SU-DHL-6 (cell line): ENCODE measurements around the gene SPRED2.

Experiments
- H2AFZ ChIP-seq: fragments of 200-600 bp; sonication (generic); 2 replicates; pipeline ENCODE4 v1.6.1; 2014; ENCODE audit warnings: low read depth, mild to moderate bottlenecking, moderate library complexity, mixed read lengths, antibody characterized with exemption, low read length; ENCODE audit not compliant: severe bottlenecking
- H3F3A ChIP-seq: fragments of 200-600 bp; shearing (Covaris generic); 2 replicates; pipeline ENCODE4 v1.6.0; 2016; ENCODE audit warnings: antibody characterized with exemption, mild to moderate bottlenecking; ENCODE audit not compliant: insufficient read depth
- H3K27ac ChIP-seq: fragments of 200-600 bp; sonication (generic); 2 replicates; pipeline ENCODE4 v1.5.1; 2016; ENCODE audit warnings: low read depth, mild to moderate bottlenecking, low read length, moderate library complexity, mixed read lengths
- H3K27me3 ChIP-seq: fragments of 200-600 bp; sonication (generic), shearing (Covaris generic); 2 replicates; pipeline ENCODE4 v1.6.0; 2014; ENCODE audit warnings: mild to moderate bottlenecking, low read length
- H3K36me3 ChIP-seq: fragments of 200-600 bp; sonication (generic); 2 replicates; pipeline ENCODE4 v1.6.1; 2014; ENCODE audit warnings: mild to moderate bottlenecking, low read length, mixed read lengths
- H3K4me2 ChIP-seq: fragments of 300-600, 200-600 bp; shearing (Covaris generic), sonication (generic); 2 replicates; pipeline ENCODE4 v1.6.0; 2014; ENCODE audit warnings: low read length, low read depth, mild to moderate bottlenecking; ENCODE audit not compliant: poor library complexity, severe bottlenecking
- H3K4me3 ChIP-seq: fragments of 200-600 bp; sonication (generic); 2 replicates; pipeline ENCODE4 v1.5.1; 2014; ENCODE audit warnings: antibody characterized with exemption, low read length, mild to moderate bottlenecking, mixed read lengths; ENCODE audit not compliant: insufficient read depth, poor library complexity, severe bottlenecking
- H3K79me2 ChIP-seq: fragments of 200-600 bp; sonication (generic); 2 replicates; pipeline ENCODE4 v1.6.1; 2014; ENCODE audit warnings: mild to moderate bottlenecking, low read length, moderate library complexity; ENCODE audit not compliant: insufficient read depth
- H3K9ac ChIP-seq: fragments of 200-600 bp; sonication (generic); 2 replicates; pipeline ENCODE4 v1.7.0; 2014; ENCODE audit warnings: mild to moderate bottlenecking, low read length
- H3K9me2 ChIP-seq: fragments of 200-600 bp; sonication (generic); replicated peaks from 2 replicates; pipeline ENCODE4 v1.6.1; 2014; ENCODE audit warnings: low read length; ENCODE audit not compliant: insufficient read depth
- H3K9me3 ChIP-seq: fragments of 200-600 bp; sonication (generic); 2 replicates; pipeline ENCODE4 v1.6.1; 2014; ENCODE audit warnings: low read length, mixed read lengths; ENCODE audit not compliant: insufficient read depth
- H4K20me1 ChIP-seq: fragments of 200-600 bp; sonication (generic); 2 replicates; pipeline ENCODE4 v1.6.1; 2014; ENCODE audit warnings: low read depth, mild to moderate bottlenecking, antibody characterized with exemption, low read length, moderate library complexity, mixed read lengths
- EZH2phosphoT487 ChIP-seq: fragments of 200-600 bp; sonication (generic), shearing (Covaris generic); conservative IDR thresholded peaks from 2 replicates; pipeline ENCODE4 v1.6.1; 2018; ENCODE audit warnings: mild to moderate bottlenecking, antibody characterized with exemption, low read length, moderate library complexity, mixed read lengths
- TF ChIP-seq, protein P1 (sequence below): fragments of 200-600 bp; sonication (generic); IDR thresholded peaks from one replicate; pipeline ENCODE4 v1.5.1; 2017; ENCODE audit warnings: antibody characterized with exemption, mild to moderate bottlenecking, low read length, moderate library complexity; ENCODE audit not compliant: insufficient read depth, poor library complexity, severe bottlenecking

The SPRED2 gene

DNA sequence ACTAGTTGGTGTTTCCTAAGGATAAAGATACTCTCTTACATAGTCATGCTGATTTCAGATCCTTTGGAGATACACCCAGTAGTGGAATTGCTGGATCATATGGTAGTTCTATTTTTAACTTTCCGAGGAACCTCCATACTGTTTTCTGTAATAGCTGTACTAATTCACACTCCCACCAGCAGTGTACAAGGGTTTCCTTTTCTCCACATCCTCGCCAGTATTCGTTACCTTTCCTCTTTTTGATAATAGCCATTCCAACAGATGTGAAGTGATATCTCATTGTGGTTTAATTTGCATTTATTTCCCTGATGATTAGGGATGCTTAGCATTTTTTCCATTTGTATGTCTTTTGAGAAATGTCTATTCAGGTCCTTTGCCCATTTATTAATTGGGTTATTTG lies 170.7 kb downstream of the SPRED2 start:
- Histone ChIP-seq H2AFZ (no peak overlapping the region), H4K20me1 (peaks cover 16% of the 10 kb centered on the region; the same call in 1 of the 2 replicates), H3K9me2 (no peaks in the 10 kb centered on the region), H3F3A (peaks cover 23% of the 10 kb centered on the region; the same call in 1 of the 2 replicates), H3K36me3 (peaks cover 40% of the 10 kb centered on the region), H3K27me3 (no peaks in the 10 kb centered on the region), H3K4me2 (no peak overlapping the region), H3K9me3 (no peaks in the 10 kb centered on the region), H3K27ac (no peak overlapping the region), H3K9ac (no peak overlapping the region), H3K4me3 (no peak overlapping the region), H3K79me2 (peaks cover 57% of the 10 kb centered on the region)
- TF ChIP-seq EZH2phosphoT487, result no peak
- TF ChIP-seq, protein P1, sequence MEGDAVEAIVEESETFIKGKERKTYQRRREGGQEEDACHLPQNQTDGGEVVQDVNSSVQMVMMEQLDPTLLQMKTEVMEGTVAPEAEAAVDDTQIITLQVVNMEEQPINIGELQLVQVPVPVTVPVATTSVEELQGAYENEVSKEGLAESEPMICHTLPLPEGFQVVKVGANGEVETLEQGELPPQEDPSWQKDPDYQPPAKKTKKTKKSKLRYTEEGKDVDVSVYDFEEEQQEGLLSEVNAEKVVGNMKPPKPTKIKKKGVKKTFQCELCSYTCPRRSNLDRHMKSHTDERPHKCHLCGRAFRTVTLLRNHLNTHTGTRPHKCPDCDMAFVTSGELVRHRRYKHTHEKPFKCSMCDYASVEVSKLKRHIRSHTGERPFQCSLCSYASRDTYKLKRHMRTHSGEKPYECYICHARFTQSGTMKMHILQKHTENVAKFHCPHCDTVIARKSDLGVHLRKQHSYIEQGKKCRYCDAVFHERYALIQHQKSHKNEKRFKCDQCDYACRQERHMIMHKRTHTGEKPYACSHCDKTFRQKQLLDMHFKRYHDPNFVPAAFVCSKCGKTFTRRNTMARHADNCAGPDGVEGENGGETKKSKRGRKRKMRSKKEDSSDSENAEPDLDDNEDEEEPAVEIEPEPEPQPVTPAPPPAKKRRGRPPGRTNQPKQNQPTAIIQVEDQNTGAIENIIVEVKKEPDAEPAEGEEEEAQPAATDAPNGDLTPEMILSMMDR, result no peak
